ENCODE measurements around the gene MFNG. TPM values are rescaled to one million over a fixed set of nuclear protein-coding genes. Genes with fewer than 3 reads are reported as not detected.

The MFNG gene
- total RNA-seq, 1 donor from 2014 or later = 75.4 TPM

GRCh38 chr22:37428649-37429586 lies 57.3 kb downstream of the MFNG start:
- peaks cover 3% of the 10 kb centered on the region for H3K36me3 Mint-ChIP-seq (ENCODE audit: low read depth, unreplicated experiment)
- peak overlapping the region; percentile 15 for H3K4me3 Mint-ChIP-seq (ENCODE audit: unreplicated experiment)
- TF ChIP-seq, protein P1, sequence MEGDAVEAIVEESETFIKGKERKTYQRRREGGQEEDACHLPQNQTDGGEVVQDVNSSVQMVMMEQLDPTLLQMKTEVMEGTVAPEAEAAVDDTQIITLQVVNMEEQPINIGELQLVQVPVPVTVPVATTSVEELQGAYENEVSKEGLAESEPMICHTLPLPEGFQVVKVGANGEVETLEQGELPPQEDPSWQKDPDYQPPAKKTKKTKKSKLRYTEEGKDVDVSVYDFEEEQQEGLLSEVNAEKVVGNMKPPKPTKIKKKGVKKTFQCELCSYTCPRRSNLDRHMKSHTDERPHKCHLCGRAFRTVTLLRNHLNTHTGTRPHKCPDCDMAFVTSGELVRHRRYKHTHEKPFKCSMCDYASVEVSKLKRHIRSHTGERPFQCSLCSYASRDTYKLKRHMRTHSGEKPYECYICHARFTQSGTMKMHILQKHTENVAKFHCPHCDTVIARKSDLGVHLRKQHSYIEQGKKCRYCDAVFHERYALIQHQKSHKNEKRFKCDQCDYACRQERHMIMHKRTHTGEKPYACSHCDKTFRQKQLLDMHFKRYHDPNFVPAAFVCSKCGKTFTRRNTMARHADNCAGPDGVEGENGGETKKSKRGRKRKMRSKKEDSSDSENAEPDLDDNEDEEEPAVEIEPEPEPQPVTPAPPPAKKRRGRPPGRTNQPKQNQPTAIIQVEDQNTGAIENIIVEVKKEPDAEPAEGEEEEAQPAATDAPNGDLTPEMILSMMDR (IDR thresholded peaks at IDR 0.05; ENCODE audit: unreplicated experiment) = peak; percentile 67
- no peaks in the 10 kb centered on the region for H3K9me3 Mint-ChIP-seq (ENCODE audit: unreplicated experiment)
- peaks cover 3% of the 10 kb centered on the region for H3K4me1 Mint-ChIP-seq (ENCODE audit: unreplicated experiment)
- no peak overlapping the region for H3K27ac Mint-ChIP-seq (ENCODE audit: unreplicated experiment)
- DNase-seq (ENCODE audit: low spot score) = peak; percentile 77
- peaks cover 26% of the 10 kb centered on the region for H3K27me3 Mint-ChIP-seq (ENCODE audit: unreplicated experiment)

DNA sequence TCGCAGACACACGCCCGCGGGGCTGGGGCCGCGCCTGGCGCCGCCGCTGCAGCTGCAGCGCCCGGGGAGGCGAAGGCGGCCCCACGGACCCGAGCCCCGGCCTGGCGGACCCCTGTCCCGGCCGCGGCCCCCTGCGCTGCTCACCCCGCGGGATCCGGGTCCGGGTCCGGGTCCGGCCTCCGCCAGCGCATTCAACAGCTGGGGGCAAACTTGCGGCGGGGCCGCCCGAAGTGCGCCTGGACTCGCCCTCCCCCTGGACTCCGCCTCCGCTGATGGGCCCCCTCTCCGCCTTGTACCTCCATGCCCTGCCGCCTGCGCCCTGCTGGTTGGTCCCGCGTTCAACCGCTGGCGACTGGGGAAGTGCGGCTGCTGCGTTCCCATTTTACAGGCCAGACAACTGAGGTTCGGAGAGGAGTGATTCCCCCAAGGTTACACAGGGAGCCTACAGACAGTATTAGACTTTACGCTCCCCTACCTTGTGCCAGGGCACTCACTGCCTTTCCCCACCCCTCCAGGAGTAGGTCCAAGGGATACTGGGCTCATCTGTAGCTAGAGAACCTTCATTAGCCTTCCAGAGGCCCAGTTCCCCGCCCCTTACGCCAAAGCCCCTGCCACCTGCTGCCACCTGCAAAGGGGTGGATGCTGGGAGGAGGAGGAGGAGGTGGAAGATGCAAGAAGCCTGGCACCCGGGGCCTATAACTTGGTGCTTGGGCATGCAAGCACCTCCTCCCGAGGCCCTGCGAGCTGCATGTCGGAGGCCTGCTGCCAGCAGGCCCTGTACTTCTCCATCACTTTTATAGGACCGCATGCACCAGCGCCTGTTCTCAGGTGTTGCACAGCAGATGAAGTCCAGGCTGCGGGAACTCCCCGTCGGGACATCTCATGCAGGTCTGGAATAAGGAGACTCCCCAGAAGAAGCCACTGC lies 58.2 kb downstream of the MFNG start:
- H3K36me3 Mint-ChIP-seq (ENCODE audit: low read depth, unreplicated experiment) = peaks cover 3% of the 10 kb centered on the region
- TF ChIP-seq, protein P1 (IDR thresholded peaks at IDR 0.05; ENCODE audit: unreplicated experiment) = no peak
- no peak for DNase-seq (ENCODE audit: low spot score)

DNA sequence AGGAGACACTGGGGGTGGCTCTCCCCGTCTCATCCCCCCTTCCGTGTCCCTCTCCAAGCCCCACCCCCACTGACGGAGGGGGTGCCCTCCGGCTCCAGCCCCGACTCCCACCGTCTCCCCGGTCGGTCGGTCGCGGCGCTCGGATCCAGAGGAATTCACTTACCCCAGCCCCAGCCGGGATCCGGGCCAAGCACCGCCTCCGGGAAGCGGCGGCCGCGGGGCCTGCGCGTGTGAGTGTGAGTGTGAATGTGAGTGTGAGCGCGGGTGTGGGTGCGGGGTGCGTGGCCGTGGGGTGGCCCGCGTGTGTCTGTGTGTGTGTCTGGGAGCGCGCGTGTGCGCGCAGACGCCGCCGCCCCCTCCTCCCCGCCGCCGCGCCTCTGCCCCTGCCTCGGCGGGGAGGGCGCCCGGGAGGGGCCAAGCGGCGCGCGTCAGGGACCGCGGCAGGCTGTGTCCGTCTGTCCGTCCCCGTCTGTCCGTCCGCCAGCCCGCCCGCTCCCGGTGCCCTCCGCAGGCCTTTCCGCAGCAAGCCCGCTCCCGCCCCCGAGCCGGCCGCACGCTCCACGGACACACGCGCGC lies 59.0 kb downstream of the MFNG start, which contains the start of gene ELFN2:
TSS of gene ELFN2 (minus strand) at position 345 of the 576 bp plus-strand sequence. CDS start 51,945 bp downstream, outside the sequence.
- Mint-ChIP-seq H3K27ac (ENCODE audit: unreplicated experiment) (no peak within 1 kb of the TSS), H3K4me1 (ENCODE audit: unreplicated experiment) (peaks cover 3% of the 10 kb centered on the region), H3K9me3 (ENCODE audit: unreplicated experiment) (no peaks in the 10 kb centered on the region), H3K36me3 (ENCODE audit: low read depth, unreplicated experiment) (peaks cover 3% of the 10 kb centered on the region), H3K4me3 (ENCODE audit: unreplicated experiment) (peak within 1 kb of the TSS; percentile 37), H3K27me3 (ENCODE audit: unreplicated experiment) (peaks cover 26% of the 10 kb centered on the region)
- TF ChIP-seq, protein P1 (IDR thresholded peaks at IDR 0.05; ENCODE audit: unreplicated experiment) = no peak
- peak; percentile 43 for DNase-seq (ENCODE audit: low spot score)

More for the DNA sequence above, 58.2 kb downstream of the MFNG start:
- Mint-ChIP-seq H3K9me3 (ENCODE audit: unreplicated experiment) (no peaks in the 10 kb centered on the region), H3K27ac (ENCODE audit: unreplicated experiment) (no peak overlapping the region), H3K27me3 (ENCODE audit: unreplicated experiment) (peaks cover 26% of the 10 kb centered on the region), H3K4me1 (ENCODE audit: unreplicated experiment) (peaks cover 3% of the 10 kb centered on the region), H3K4me3 (ENCODE audit: unreplicated experiment) (peak overlapping the region; percentile 15)

GRCh38 chr22:37426706-37427134 lies 59.5 kb downstream of the MFNG start:
- H3K36me3 Mint-ChIP-seq (ENCODE audit: low read depth, unreplicated experiment) = peaks cover 3% of the 10 kb centered on the region
- DNase-seq (ENCODE audit: low spot score) = no peak
- TF ChIP-seq, protein P1 (IDR thresholded peaks at IDR 0.05; ENCODE audit: unreplicated experiment) = no peak
- no peak overlapping the region for H3K27ac Mint-ChIP-seq (ENCODE audit: unreplicated experiment)
- H3K4me1 Mint-ChIP-seq (ENCODE audit: unreplicated experiment) = peaks cover 3% of the 10 kb centered on the region
- peak overlapping the region; percentile 37 for H3K4me3 Mint-ChIP-seq (ENCODE audit: unreplicated experiment)
- H3K27me3 Mint-ChIP-seq (ENCODE audit: unreplicated experiment) = peaks cover 26% of the 10 kb centered on the region
- H3K9me3 Mint-ChIP-seq (ENCODE audit: unreplicated experiment) = no peaks in the 10 kb centered on the region
